ENCODE data around the gene GABRP. TPM values are rescaled to one million over a fixed set of nuclear protein-coding genes. Genes with fewer than 3 reads are reported as not detected.

Gene GABRP
- total and polyA plus RNA-seq, 8 donors = 0.07 to 4.0 (median 0.23) TPM; not detected in 1

GRCh38 chr5:170861917-170862766 lies 78.6 kb downstream of the GABRP start, which contains the start of gene RANBP17:
Gene RANBP17 (plus strand): TSS chr5:170862018.
- ATAC-seq (peak; percentile 90 to 92 (median 91)), FAIRE-seq (no peak), DNase-seq (peak; percentile 59 to 90 (median 82))
- TF ChIP-seq CTCF (IDR thresholded peaks at IDR 0.05) = no peak
- H3K9me3 ChIP-seq = no peaks in the 10 kb centered on the region
- H3K4me1 ChIP-seq = peaks cover 0 to 7% (median 5%) of the 10 kb centered on the region in 3 donors
- intact Hi-C loops (cut with DNase I) = no loop called here
- H3K36me3 ChIP-seq = no peaks in the 10 kb centered on the region
- H3K27ac ChIP-seq = peak within 1 kb of the TSS in 2 of 4 donors; percentile 26 to 28
- peak within 1 kb of the TSS; percentile 48 to 92 (median 68) for H3K4me3 ChIP-seq
- no peaks in the 10 kb centered on the region for H3K27me3 ChIP-seq
- WGBS, 2 donors = 1 to 2% methylated on average over 80 to 102 of the region's 102 CpGs

DNA sequence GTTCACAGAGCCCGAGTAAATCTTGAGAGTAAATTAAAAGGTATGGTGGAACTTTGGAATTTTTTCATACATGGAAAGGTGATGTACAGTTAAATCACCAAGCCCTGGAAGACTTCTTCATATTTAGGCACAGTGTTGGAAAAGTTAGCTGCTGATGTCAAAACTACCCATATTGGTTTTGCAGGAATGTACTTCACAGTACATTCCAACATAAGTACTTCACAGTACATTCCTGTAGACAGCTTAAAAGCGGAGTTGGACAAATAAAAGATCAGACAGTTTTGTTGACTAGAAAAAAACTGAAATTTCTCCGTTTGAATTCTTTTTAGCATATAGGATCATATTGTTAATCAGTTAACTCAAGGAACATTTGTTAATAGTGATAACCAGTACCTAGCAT lies 80.1 kb downstream of the GABRP start:
- FAIRE-seq (no peak), ATAC-seq (no peak), DNase-seq (no peak)
- no peak overlapping the region for H3K4me3 ChIP-seq
- H3K27me3 ChIP-seq = no peaks in the 10 kb centered on the region
- H3K4me1 ChIP-seq = peaks cover 0 to 7% (median 5%) of the 10 kb centered on the region in 3 donors
- H3K9me3 ChIP-seq = no peaks in the 10 kb centered on the region
- no peaks in the 10 kb centered on the region for H3K36me3 ChIP-seq
- 95 to 99% methylated on average over 3 of the region's 3 CpGs for WGBS, 2 donors
- H3K27ac ChIP-seq = no peak overlapping the region
- TF ChIP-seq CTCF (IDR thresholded peaks at IDR 0.05) = no peak
- intact Hi-C loops (cut with DNase I) = no loop called here

Other genes with a start within 250 kb of the GABRP start
- gene RANBP17, start 78.3 kb downstream of the GABRP start, total RNA-seq = 10 to 100 TPM in 3 of 6 donors, 1 to 10 TPM in 3; 5.8 to 11.3 (median 9.8) TPM
- gene RANBP17, start 78.3 kb downstream of the GABRP start, polyA plus RNA-seq = 1 to 10 TPM; 3.5 to 4.6 TPM

All from pancreas (tissue), 10 donors.